GM12801 (cell line): ENCODE data around the gene PARD6A.

ENCODE experiments used
- CTCF ChIP-seq: IDR thresholded peaks from one replicate; pipeline ENCODE4 v1.5.1; 2011; ENCODE audit warnings: control low read depth; ENCODE audit not compliant: insufficient read length; ENCODE audit errors: extremely low read depth

The PARD6A gene

GRCh38 chr16:67669499-67670101 is 8.8 kb downstream of the PARD6A start:
- TF ChIP-seq CTCF = no peak

- TF ChIP-seq CTCF = no peak
Observed at GRCh38 chr16:67672306-67672705, 11.5 kb downstream of the PARD6A start.

- peak; percentile 23 for TF ChIP-seq CTCF
Observed at GRCh38 chr16:67672739-67673662, 12.2 kb downstream of the PARD6A start.

- no peak for TF ChIP-seq CTCF
Observed at GRCh38 chr16:67673712-67674580, 13.2 kb downstream of the PARD6A start.

- no peak for TF ChIP-seq CTCF
Observed at GRCh38 chr16:67674851-67675578, 14.3 kb downstream of the PARD6A start.

GRCh38 chr16:67675579-67675935 is 14.8 kb downstream of the PARD6A start:
- TF ChIP-seq CTCF = no peak
